OCI-LY7 (cell line): Measurements from ENCODE around the gene SLC10A7. TPM values are rescaled to one million over a fixed set of nuclear protein-coding genes. Genes with fewer than 3 reads are reported as not detected.

Experiments used
- BruUV-seq: library from RNA; stranded (reverse); fragments of 400-500 nt; replicated peaks from 2 replicates; lab custom pipeline; 2021; lab: Mats Ljungman, UMichigan
- CTCF ChIA-PET: fragments of 300-600 bp; sonication (Branson Sonifier 250); formaldehyde crosslinking; loops from one replicate; lab custom pipeline; 2022; ENCODE audit warnings: antibody characterized with exemption; ENCODE audit not compliant: unreplicated experiment; lab: Charles Lee
- POLR2A ChIA-PET: fragments of 300-600 bp; sonication (Branson Sonifier 250); formaldehyde crosslinking; loops from one replicate; lab custom pipeline; 2022; ENCODE audit warnings: antibody characterized with exemption; lab: Charles Lee
- DNase-seq: peaks from one replicate; pipeline ENCODE4 v3.0.0-alpha.2; 2015; ENCODE audit warnings: low spot score
- H2AFZ ChIP-seq: fragments of 200-600 bp; sonication (generic), shearing (Covaris generic); 2 replicates; pipeline ENCODE4 v1.6.1; 2014; ENCODE audit warnings: mild to moderate bottlenecking, antibody characterized with exemption, low read length, moderate library complexity
- H3K27ac ChIP-seq: fragments of 200-600 bp; sonication (generic); 2 replicates; pipeline ENCODE4 v1.5.1; 2014; ENCODE audit warnings: mixed run types, low read depth, mild to moderate bottlenecking, moderate library complexity, low read length, inconsistent platforms; ENCODE audit not compliant: poor library complexity, severe bottlenecking
- H3K36me3 ChIP-seq: fragments of 200-600 bp; sonication (generic); 2 replicates; pipeline ENCODE4 v1.6.1; 2014; ENCODE audit warnings: mild to moderate bottlenecking, antibody characterized with exemption, low read length, moderate library complexity, mixed read lengths; ENCODE audit not compliant: insufficient read depth
- H3K4me1 ChIP-seq: fragments of 200-600 bp; sonication (generic); 2 replicates; pipeline ENCODE4 v1.5.1; 2014; ENCODE audit warnings: mild to moderate bottlenecking, low read length; ENCODE audit not compliant: insufficient read depth, poor library complexity, severe bottlenecking
- H3K4me2 ChIP-seq: fragments of 200-600 bp; sonication (generic); 2 replicates; pipeline ENCODE4 v1.6.1; 2014; ENCODE audit warnings: mild to moderate bottlenecking, low read length
- H3K4me3 ChIP-seq: fragments of 200-600 bp; sonication (generic); 2 replicates; pipeline ENCODE4 v1.5.1; 2014; ENCODE audit warnings: mild to moderate bottlenecking, low read depth, low read length; ENCODE audit not compliant: poor library complexity, severe bottlenecking
- H3K79me2 ChIP-seq: fragments of 200-600 bp; sonication (generic); 2 replicates; pipeline ENCODE4 v1.6.1; 2016; ENCODE audit warnings: low read depth, mild to moderate bottlenecking, low read length, moderate library complexity, mixed read lengths; ENCODE audit not compliant: insufficient read depth
- H3K9me2 ChIP-seq: fragments of 200-600 bp; sonication (generic); 2 replicates; pipeline ENCODE4 v1.6.1; 2016; ENCODE audit warnings: mild to moderate bottlenecking, low read length, mixed read lengths; ENCODE audit not compliant: insufficient read depth
- H3K9me3 ChIP-seq: fragments of 200-600 bp; sonication (generic); 2 replicates; pipeline ENCODE4 v1.6.1; 2014; ENCODE audit warnings: mild to moderate bottlenecking, mixed run types, low read length, mixed read lengths
- H4K20me1 ChIP-seq: fragments of 200-600 bp; sonication (generic); 2 replicates; pipeline ENCODE4 v1.6.1; 2014; ENCODE audit warnings: mild to moderate bottlenecking, antibody characterized with exemption, low read length, moderate library complexity, mixed read lengths; ENCODE audit not compliant: insufficient read depth
- CTCF ChIP-seq: fragments of 200-600 bp; sonication (generic); conservative IDR thresholded peaks from 2 replicates; pipeline ENCODE4 v1.5.1; 2014; ENCODE audit warnings: mild to moderate bottlenecking, antibody characterized with exemption, low read length, moderate library complexity, mixed read lengths
- EZH2phosphoT487 ChIP-seq: fragments of 200-600 bp; sonication (generic); IDR thresholded peaks from 2 replicates; pipeline ENCODE4 v1.6.1; 2018; ENCODE audit warnings: low read depth, borderline replicate concordance, mild to moderate bottlenecking, mixed run types, antibody characterized with exemption, low read length, moderate library complexity, mixed read lengths
- intact Hi-C: fragments of 100-400 bp; cut with micrococcal nuclease; formaldehyde crosslinking; loops from one replicate; pipeline ENCODE4 v1.10.0; 2022; ENCODE audit not compliant: unreplicated experiment
- total RNA-seq, 2 experiments: library from RNA; depleted of rRNA in 1 of 2; stranded (reverse); fragments of >200 nt in 1 of 2; shearing (Covaris generic) in 1 of 2; gene quantifications; 2 replicates each; pipeline ENCODE4 v1.2.3, GENCODE V29; 2014 to 2022

SLC10A7 gene
- total RNA-seq, 2 experiments from 2014 or later: 16.8 to 18.9 TPM

GRCh38 chr4:146327859-146328650 lies 193.7 kb downstream of the SLC10A7 start:
- no peaks in the 10 kb centered on the region for H3K36me3 ChIP-seq
- H3K79me2 ChIP-seq: no peaks in the 10 kb centered on the region
- no peak overlapping the region for H2AFZ ChIP-seq
- CTCF ChIA-PET: no interaction called here
- TF ChIP-seq EZH2phosphoT487: no peak
- TF ChIP-seq CTCF: no peak
- BruUV-seq: no TSS peak
- H3K27ac ChIP-seq: no peak overlapping the region
- H3K9me2 ChIP-seq: no peaks in the 10 kb centered on the region
- H3K4me1 ChIP-seq: no peaks in the 10 kb centered on the region
- no peak overlapping the region for H3K4me2 ChIP-seq
- no peak overlapping the region for H3K4me3 ChIP-seq
- no peaks in the 10 kb centered on the region for H3K9me3 ChIP-seq
- H4K20me1 ChIP-seq: peaks cover 5% of the 10 kb centered on the region; the same call in 1 of the 2 replicates
- DNase-seq: no peak
- intact Hi-C loops: no loop called here
- POLR2A ChIA-PET: no interaction called here

DNA sequence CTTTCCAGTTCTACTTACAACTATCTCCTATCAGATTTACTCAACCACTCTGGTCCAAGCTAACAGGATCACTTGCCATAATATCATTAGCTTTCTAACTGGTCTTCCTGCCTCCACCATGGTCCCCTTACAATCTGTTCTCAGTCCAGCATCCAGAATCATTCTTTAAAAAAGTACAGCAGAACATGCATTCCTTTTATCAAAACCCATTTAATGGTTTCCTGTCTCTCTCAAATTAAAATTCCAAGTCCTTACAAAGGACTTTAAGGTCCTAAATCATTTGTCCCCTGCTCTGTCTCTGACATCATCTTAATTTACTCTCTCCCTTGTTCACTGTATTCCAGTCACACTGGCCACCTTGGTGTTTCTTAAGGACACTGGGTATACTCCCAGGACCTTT lies 202.8 kb downstream of the SLC10A7 start:
- no peaks in the 10 kb centered on the region for H3K9me2 ChIP-seq
- no peaks in the 10 kb centered on the region for H3K79me2 ChIP-seq
- H3K4me1 ChIP-seq: no peaks in the 10 kb centered on the region
- H4K20me1 ChIP-seq: no peaks in the 10 kb centered on the region
- H3K9me3 ChIP-seq: no peaks in the 10 kb centered on the region
- TF ChIP-seq CTCF (no peak), EZH2phosphoT487 (no peak)
- CTCF ChIA-PET: no interaction called here
- H3K27ac ChIP-seq: no peak overlapping the region
- POLR2A ChIA-PET: no interaction called here
- no peak overlapping the region for H2AFZ ChIP-seq
- no peak overlapping the region for H3K4me2 ChIP-seq
- BruUV-seq: no TSS peak
- H3K36me3 ChIP-seq: no peaks in the 10 kb centered on the region
- no peak overlapping the region for H3K4me3 ChIP-seq
- DNase-seq: no peak
- intact Hi-C loops: no loop called here

DNA sequence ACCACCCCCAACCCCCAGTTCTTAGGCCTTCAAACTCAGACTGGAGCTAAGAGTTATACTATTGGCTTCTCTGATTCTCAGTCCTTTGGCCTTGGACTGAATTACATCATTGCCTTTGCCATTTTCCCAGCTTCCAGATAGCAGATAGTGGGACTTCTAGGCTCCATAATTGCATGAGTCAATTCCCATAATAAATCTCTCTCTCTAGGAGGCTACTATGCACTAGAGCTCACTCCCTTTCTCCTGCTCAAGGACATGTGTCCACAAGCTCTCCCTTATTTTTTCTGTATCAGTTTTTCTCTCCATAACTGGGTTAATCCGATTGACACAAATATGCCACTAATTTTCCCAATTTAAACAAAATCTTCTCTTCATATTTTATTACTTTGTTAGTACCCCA lies 204.0 kb downstream of the SLC10A7 start:
- no peak overlapping the region for H3K27ac ChIP-seq
- intact Hi-C loops: no loop called here
- POLR2A ChIA-PET: interaction anchor here (0.7 kb wide), 1 partner anchor 36 kb away, joined by 3 read pairs; no protein-coding TSS in a partner anchor
- TF ChIP-seq CTCF (no peak), EZH2phosphoT487 (no peak)
- BruUV-seq: no TSS peak
- no peaks in the 10 kb centered on the region for H3K9me2 ChIP-seq
- H3K36me3 ChIP-seq: no peaks in the 10 kb centered on the region
- H3K79me2 ChIP-seq: no peaks in the 10 kb centered on the region
- H3K4me2 ChIP-seq: no peak overlapping the region
- H4K20me1 ChIP-seq: no peaks in the 10 kb centered on the region
- H2AFZ ChIP-seq: no peak overlapping the region
- no peak for DNase-seq
- CTCF ChIA-PET: no interaction called here
- H3K4me3 ChIP-seq: no peak overlapping the region
- no peaks in the 10 kb centered on the region for H3K4me1 ChIP-seq
- no peaks in the 10 kb centered on the region for H3K9me3 ChIP-seq
